Stimulated activated CD8-positive, alpha-beta memory T cell treated with anti-CD3 and anti-CD28 coated beads, Interleukin-7, amount 100 ng/mL, for 48 hours (primary cell): ENCODE results near the gene COL21A1.

Experiments
- DNase-seq, 2 donors: peaks; one replicate each; pipeline ENCODE4 v3.0.0-alpha.2; 2020; ENCODE audit warnings: low read depth in 1 of 2; ENCODE audit errors: extremely low read depth in 1 of 2

The COL21A1 gene

DNA sequence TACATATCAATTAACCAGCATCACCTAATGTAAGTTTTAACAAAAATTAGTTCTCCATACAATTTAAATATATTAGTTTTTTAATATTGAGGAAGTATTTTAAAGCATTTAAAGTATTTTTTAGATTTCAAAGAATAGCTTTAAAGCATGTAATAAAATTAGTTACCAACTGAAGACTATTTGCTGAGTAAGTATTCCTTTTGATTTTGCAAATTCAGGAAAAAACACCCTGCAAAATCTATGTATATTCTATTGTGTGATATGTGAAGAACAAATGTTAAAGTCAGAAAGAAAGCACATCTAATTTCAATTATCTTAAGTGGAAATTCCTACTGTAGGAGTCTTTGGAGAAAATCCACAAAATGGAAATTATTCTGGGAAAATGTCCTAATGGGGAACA lies 107.3 kb downstream of the COL21A1 start:
- no peak for DNase-seq

DNA sequence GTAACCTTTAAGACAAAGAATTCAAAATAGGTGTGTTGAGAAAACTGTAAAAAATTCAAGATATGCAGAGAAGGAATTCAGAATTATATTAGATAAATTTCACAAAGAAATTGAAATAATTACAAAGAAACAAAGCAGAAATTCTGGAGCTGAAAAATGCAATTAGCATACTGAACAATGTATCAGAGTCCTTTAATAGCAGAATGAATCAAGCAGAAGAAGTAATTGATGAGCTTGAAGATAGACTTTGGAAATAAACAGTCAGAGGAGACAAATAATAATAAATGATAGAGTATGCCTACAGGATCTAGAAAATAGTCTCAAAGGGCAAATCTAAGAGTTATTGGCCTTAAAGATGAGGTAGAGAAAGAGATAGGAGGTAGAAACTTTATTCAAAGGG lies 131.7 kb downstream of the COL21A1 start:
- no peak for DNase-seq

DNA sequence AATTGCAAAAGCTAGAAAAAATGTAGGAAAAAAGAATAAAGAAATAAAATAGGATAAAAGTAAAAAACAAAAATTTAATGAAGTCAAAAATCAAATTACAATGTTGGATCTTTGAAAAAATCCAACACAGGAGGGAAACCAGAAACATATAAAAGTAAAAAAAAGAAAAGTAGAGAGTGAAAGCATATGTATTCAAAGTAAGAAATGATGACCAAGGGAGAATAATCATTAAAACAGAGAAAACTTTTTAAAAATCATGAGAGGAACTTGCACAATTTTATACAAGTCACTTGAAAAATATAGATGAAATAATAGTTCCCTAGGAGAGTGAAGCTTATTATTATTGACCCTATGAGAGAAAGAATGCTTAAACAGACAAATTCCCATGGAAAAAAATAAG lies 138.2 kb downstream of the COL21A1 start:
- DNase-seq, result no peak

DNA sequence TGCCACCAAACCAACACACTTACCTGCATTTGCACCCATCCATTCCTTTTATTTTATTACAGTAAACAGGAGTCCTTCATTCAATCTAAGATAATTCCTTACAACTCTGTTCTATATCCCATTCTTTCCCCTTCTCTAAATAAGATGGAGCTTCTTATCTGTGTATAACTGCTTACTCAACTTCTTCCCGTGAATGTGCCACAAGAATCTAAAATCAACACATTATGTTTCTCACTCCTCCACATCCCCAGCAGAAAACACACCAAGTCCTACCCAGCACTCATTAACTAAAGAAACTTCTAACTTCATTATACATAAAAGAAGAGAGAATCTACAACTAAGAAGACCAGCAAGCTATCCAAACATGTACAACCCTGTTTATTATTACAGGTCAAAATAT lies 141.1 kb downstream of the COL21A1 start:
- DNase-seq, result no peak

DNA sequence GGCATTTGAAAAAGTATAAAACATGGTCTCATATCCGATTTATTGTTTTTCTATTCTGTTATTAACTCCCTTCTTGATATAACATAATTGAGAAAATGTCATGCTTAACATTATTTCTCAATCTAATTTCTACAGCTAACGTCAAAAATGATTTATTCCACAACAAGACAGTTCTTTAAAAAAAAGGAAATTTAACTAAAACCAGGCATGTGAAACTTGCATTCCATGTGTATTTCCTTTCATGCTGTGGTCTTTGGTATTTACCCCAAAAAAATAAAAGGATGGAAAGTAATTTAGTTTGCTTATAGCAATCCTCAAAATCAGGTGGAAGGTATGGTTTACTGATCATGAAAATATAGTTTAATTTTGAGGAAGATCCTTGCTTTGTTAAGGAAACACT lies 142.8 kb downstream of the COL21A1 start:
- DNase-seq, result no peak

DNA sequence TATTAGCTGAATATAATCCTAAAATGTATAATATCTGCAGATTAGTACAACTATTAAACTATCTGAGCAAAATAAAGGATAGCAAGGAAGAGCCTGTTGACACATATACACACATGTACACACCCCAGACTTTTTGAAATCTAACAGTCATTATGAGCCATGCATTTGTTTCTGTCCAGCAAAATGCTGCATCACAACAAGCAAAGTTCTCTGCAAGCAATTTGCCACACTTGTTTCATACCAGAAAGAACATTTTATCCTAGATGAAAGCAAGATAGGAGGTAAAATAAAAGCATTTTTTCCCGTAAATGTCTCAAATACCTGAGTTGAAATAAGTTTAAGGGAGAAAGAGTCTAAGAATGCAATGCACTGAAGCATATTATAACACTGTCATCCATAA lies 145.2 kb downstream of the COL21A1 start:
- no peak for DNase-seq

DNA sequence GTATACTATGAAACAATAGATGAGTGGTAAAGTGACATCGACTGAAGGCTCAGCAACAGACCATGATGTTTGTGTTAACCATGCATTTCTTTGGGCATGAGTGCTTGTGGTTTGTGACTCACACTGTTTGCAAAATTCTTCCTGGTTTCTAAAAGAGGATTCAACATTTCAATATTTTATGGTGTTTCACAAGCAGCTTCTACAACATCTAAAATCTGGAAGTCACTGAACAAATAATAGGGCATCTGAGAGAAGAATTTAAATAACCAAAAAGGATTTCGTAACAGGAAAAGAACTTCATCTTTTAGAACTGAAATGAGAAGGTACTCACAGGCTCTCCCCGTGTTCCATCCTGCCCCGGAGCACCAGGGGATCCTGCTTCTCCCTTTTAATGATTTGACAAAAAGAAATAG lies 146.2 kb downstream of the COL21A1 start:
- DNase-seq, result no peak

DNA sequence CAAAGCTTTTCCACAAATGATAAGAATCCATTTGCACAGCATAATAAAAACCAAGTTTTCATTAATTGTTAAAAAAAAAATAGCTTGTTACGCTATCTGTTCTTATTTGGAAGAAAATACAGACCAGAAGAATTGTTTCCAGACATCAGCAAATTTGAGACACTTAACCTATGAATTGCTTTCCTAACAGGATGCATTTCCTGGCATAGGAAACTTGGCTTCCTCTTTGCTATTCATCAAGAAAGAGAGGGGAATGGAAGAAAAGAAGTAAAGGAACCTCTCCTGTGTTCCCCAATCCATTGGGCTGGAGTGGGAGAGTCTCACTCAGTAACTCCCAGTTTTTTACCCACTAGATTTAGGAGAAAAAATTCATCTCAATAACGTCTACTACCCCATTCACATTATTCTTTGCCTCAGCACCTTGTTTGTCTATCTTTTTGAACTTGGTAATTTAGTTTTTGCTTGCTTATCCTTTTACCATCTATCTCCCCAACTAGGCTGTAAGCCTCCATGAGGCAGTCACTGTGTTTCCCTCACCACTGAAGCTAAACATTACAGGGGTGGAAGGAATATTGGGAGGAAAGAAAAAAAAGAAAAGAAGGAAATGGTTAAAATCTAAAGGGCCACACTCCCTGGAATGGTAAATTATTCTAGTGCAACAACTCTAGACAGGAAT lies 150.3 kb downstream of the COL21A1 start:
- no peak for DNase-seq

DNA sequence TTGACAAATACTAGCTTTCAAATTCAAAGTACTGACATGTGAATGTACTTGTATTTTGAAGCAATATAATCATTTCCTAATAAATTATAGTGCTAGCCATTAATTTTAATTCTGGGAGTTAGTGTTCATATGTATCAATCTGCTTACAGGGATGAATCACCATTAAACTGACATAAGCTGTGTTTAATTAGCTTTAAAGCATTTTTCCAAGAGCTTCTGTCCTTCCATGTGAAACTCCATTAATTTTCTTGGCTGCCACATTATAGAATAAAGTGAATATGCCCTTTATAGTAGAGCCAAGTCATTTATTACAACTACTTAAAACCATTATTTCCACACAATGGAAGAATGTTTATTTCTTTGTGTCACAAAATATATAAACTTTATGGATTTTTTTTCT lies 150.8 kb downstream of the COL21A1 start:
- no peak for DNase-seq

DNA sequence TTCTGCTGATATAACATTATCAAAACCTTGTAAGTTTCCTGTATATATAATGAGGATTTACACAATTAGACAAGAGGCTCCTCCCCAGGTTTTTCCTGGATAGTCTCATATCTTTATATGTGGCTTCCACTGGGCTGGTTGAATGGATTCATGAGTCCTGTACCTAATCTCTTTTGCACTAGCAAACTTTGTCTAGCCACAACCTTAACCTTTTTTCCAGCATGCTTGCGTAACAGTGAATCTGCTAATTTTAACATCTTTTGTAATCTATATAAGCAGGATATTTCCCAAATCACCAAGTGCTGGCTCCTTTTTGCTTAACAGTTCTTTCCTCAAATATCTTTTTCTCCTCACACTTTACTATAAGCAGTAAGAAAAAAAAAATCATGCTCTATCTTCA lies 153.6 kb downstream of the COL21A1 start:
- no peak for DNase-seq

DNA sequence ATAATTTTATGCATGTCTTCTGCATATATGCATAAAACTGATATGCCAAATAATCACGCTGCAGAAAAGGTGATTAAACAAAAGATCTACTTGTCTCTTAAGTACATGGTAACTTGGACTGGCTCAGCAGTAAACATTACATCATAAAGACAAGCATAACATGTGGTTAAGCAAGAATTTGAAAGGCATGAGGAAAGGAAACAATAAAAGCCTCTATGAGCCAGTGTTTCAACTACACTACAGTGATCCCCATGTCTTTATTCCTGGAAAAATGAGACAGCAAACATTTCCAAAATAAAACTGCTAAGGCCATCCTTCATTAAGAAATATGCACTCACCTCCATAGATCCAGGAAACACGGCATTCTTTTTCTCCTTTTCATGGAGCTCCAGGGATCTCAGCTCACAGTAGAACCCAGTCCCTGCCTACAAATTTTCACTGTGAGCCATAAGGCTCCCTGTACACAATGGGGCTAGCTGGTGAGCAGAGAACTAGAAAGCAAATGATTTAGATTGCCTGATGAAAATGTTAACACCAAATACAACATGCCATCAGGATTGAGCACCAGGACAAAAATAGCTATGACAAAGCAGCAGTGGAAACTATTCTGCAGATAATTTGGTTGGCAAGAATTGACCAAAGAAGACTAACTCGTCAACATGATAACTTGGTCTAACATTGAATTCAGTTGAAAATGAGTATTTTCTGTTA lies 156.1 kb downstream of the COL21A1 start:
- DNase-seq, result no peak

DNA sequence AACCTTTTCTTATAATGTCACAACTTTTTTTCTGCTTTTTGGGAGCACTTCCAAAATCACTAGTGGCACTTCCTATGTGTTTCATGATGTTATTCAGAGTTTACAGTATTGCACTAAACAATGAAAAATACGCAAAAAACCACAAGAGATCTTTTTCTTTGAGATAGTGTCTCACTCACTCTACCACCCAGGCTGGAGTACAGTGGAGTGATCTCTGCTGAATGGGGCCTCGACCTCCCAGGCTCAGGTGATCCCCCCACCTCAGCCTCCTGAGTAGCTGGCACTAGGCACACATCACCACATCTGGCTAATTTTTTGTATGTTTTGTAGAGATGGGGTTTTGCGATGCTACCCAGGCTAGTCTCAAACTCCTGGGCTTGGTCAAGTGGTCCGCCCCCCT lies 158.7 kb downstream of the COL21A1 start:
- no peak for DNase-seq

DNA sequence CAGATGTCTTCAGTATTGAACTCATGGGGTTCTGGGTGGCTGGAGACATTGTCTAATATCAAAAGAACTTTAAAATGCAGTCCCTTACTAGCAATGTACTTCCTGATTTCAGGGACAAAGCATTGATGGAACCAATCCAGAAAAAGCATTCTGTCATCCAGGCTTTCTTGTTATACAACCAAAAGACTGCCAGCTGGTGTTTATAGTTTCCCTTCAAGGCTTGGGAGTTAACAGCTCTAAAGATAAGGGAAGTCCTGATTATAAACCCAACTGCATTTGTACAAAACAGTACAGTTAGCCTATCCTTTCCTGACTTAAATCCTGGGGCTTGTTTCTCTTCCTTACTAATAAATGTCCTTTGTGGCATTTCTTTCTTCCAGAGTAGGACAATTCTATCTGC lies 160.0 kb downstream of the COL21A1 start:
- no peak for DNase-seq

DNA sequence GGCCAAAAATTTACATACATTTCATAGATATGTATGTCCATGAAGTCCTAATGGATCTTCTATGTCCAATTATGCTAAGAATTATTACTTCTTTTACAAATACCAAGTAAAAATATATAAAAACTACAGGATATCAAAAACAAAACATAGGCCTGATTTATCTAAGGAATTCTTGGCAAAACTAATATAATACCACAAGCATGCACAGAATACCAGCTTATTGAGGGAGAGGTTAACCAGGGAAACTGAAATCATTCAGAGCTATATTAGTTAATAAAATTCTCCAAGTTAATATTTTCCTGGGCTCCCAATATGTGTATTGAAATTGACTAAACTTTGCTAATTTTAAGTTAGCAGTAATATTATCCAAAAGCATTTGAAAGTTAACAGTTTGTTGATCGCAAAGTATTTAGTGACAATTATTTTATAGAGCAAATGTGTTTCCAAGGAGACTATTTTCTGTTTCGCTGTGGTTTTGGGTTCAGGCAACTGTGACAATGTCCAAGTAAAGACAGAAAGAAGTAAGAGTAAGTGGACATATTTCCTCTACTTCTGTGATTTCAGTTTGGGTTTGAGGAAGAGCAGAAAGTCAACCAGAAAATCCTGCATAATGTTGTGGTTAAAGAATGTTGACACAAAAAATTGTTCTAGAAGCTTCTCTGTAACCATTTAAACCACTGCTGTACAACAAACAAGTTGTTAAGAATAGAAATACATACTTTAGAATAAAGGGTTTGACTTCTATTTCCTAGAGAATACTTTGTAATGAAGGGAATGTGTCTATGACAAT lies 167.4 kb downstream of the COL21A1 start:
- DNase-seq, result no peak

DNA sequence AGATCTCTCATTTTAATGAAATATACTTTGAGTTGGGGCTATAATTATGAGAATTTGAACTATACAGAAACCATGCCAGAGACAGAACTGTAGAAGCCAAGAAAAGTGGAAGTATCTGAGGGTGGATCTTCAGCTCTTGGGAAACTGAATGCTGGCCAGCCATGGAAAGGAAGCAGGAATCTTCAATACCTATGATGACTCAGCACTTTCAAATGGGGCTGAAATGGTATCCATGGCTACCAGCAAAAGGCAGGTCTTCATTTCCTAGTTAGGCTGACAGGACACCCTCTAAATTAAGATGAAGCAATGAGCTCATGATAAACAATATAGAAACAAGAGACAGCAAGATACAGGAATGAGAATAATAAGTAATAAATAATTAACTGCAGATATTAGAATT lies 171.3 kb downstream of the COL21A1 start:
- DNase-seq, result no peak

DNA sequence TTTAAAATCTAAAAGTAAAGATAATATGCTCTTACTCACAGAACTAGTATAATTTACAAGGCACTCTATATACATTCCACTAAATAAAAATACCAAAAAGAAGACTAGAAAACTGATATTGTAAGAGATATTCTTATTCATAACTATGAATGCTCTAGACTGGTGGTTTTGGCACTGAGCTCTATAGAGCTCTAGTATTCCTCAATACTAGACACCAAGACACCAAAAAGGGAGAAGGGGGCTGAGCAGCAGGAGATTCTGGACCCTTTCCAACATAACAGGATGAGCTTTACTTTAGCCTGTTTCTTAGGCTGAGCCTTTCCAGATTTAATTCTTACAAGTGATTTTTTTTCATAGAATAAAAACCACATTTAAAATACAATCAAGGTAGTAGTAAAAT lies 173.6 kb downstream of the COL21A1 start:
- no peak for DNase-seq

DNA sequence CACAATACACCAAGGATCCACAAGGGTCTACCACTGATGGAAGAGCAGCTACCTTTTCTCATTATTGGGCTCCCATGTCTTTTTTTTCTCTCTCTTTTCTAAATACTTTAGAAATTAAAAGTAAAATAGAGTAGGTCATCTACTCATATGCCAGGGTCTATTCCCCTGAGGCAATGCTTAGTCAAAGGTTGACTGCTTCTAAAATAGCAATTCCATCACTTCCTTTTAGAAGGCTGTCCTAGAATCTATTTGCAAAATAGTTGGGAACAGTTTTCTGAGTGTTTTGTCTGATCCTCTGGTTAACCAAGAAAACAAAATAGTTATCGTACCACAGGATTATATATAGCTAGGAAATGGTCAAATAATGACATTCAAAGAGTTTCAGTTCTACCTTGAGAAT lies 174.1 kb downstream of the COL21A1 start:
- no peak for DNase-seq

DNA sequence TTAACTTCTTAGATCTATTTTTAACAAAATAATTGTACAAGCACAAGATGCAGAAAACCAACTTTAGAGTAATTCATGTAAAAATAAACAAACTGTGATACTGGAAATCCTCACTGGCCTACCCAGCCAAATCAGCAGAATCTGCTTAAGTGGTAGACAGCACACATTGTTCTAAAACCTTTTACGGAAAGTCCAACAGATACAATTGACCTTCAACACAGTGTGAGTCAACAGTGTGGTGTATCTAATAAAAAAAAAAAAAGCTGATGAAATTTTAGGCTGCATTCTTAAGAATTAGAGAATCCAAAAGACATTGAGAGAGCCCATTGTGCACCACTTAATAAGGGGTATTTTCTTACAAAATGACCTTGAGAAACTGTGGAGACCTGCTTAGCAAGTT lies 174.5 kb downstream of the COL21A1 start:
- DNase-seq, result no peak

DNA sequence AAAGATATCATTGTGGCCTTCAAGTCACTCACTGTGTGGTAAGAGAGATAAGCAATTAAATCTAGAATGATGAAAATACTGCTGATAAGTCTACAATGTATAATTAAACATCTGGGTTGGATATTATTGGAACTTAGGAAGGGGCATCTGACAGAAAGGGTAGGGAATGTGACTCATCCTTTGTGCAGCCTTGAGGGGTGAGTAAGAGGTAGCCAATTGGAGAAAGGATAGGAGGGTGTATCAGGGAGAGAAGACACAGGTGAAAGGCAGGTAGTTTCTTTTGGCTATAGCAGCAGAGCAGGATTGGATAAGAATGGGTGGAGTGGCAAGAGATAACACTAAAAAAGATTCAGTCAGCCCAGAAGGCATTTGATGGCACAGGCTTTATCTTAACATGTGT lies 182.0 kb downstream of the COL21A1 start:
- DNase-seq, result no peak

DNA sequence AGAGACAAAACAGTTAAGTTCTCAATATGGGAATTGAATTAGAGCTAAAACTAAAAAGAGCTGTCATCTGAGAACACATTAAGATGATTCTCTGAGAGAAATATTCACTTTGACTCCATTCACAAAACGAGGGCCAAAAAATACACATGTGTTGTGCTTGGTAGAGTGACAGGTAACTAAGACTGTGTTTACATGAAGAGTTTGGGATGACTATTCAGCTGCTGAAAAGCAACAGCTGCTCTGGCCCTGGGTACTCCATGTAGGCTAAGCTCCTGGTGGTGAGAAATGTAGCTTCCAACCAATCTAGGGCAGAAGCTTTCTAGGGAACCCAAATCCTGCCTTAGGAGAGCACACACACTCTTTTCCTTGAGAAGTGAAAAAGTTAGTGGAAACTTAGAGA lies 184.5 kb downstream of the COL21A1 start:
- DNase-seq, result no peak

DNA sequence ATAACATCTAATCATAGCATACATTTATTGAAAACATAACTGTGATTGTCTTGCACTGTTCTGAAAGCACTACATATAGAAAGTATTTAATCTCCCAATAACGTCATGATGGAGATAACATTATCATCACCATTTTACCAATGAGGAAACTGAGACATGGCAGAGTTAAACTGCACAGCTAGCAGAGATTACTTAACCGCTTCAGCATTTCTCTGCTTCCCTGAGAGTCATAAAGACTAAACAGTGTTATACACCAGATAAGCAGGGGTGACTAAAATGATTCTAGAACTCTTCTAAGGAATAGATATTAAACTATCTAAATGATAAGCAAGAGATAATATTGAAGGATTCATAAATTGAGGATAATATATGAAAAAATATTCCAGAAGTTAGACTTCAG lies 188.7 kb downstream of the COL21A1 start:
- no peak for DNase-seq

DNA sequence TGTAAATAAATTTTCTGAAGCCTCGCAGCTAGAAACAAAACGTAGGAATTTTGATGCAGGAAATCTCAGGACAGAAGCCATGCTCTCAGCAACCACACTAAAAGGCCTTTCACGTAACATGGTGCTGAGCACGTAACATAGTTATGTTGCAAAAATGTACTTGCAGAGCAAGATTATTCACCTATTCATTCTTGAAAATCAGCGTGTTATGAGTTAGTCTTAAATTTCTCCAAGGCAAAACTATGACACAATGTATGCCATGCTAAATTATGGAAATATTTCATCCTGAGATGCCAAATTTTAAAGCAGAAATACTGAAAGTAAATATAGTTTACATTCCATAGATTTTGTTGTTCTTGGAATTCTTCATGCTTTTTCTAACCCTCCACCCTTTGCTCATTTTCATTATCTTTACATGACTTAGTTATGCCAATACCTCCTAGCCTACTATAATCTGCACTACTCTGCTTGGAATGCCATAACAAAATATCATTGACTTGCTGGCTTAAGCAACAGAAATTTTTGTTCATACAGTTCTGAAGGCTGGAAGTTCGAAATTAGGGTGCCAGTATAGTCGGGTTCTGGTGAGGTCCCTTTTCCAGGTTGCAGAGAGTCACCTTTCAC lies 192.2 kb downstream of the COL21A1 start:
- no peak for DNase-seq
